Aorta (tissue), 5 donors: ENCODE measurements around the gene RNF103. TPM values are rescaled to one million over a fixed set of nuclear protein-coding genes. Genes with fewer than 3 reads are reported as not detected.

Experiments
- ATAC-seq: fragments of 200-7000 bp; cut with Tn5 transposase; one replicate; pipeline ENCODE4 v1.9.1; 2022; ENCODE audit warnings: moderate library complexity; ENCODE audit not compliant: low FRiP score
- DNase-seq, 2 donors: peaks; one replicate each; pipeline ENCODE4 v3.0.0-alpha.2; 2020
- H3K27ac ChIP-seq, 2 donors: one replicate each; pipeline ENCODE4 v1.5.1; 2013; ENCODE audit warnings: low read length in 2 of 2, mild to moderate bottlenecking in 2 of 2, moderate library complexity in 2 of 2, control low read depth in 1 of 2, inconsistent platforms in 1 of 2, low read depth in 1 of 2
- H3K27me3 ChIP-seq, 2 donors: one replicate each; pipeline ENCODE4 v1.6.1; 2013; ENCODE audit warnings: control low read depth in 1 of 2, low read length in 1 of 2, mild to moderate bottlenecking in 1 of 2, moderate library complexity in 1 of 2; ENCODE audit not compliant: insufficient read depth in 2 of 2, control insufficient read depth in 1 of 2
- H3K36me3 ChIP-seq, 2 donors: one replicate each; pipeline ENCODE4 v1.6.1; 2013; ENCODE audit warnings: control low read depth in 1 of 2, low read length in 1 of 2, mild to moderate bottlenecking in 1 of 2; ENCODE audit not compliant: insufficient read depth in 2 of 2, control insufficient read depth in 1 of 2
- H3K4me1 ChIP-seq, 2 donors: one replicate each; pipeline ENCODE4 v1.6.1; 2013; ENCODE audit warnings: low read length in 2 of 2, control low read depth in 1 of 2, mild to moderate bottlenecking in 1 of 2, moderate library complexity in 1 of 2; ENCODE audit not compliant: insufficient read depth in 2 of 2, control insufficient read depth in 1 of 2
- H3K4me3 ChIP-seq, 2 donors: one replicate each; pipeline ENCODE4 v1.5.1; 2013; ENCODE audit warnings: low read length in 2 of 2, control low read depth in 1 of 2, mild to moderate bottlenecking in 1 of 2
- H3K9me3 ChIP-seq: one replicate; pipeline ENCODE4 v1.6.1; 2013; ENCODE audit warnings: mild to moderate bottlenecking, low read length; ENCODE audit not compliant: control insufficient read depth
- WGBS, 2 donors: extraction: QIAGEN DNeasy Blood & Tissue Kit; methylation state at CpG; one replicate each; pipeline ENCODE4 v1.1.7; 2013; 5-methylcytosine and 5-hydroxymethylcytosine counted together
- intact Hi-C, 2 donors: fragments of 100-400 bp; cut with DNase I; formaldehyde crosslinking; loops; one replicate each; pipeline versions ENCODE4 v1.14.2 to v1.15.0; 2022
- polyA plus RNA-seq, 2 donors: library from polyadenylated mRNA; stranded (reverse); fragments of 200-250 nt; gene quantifications; one replicate each; pipeline ENCODE4 v1.2.3, GENCODE V29; 2013
- total RNA-seq, 2 donors: library from RNA; stranded (reverse); fragmentation: NEBNext Ultra II Directional; extraction: Animal tissue kit (Norgen Biotek cat#: 25700); gene quantifications; one replicate each; pipeline ENCODE4 v1.2.1, GENCODE V29; 2021
- donor health status: healthy with polysubstance abuse.
- donor health status: Bipolar disorder and iron deficiency.
- donor health status: DM: no; HTN: no; CAD: no.
- donor health status: DM: no; HTN: no; CAD: no.
- donor health status: DM: yes; HTN: yes; CAD: no.

The RNF103 gene
- total and polyA plus RNA-seq, 4 donors, result 11.4 to 31.0 (median 28.3) TPM

DNA sequence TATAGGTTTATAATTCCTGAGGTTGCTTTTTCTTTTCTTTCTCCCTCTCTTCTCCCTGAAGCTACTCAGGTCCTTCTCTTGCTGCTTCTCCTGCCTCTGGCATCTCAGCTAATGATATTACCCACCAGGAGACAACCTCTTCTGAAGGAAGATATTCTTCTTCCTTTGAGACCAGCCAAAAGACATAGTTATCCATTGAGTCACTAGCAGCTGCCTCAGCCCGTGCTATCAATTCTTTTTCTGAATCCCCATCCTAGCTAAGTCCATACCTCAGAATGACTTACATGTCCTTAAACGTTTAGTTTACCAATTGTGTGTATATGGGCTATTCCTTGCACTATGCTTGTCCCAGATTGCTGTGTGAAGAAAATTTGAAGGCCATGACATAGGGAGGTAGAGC, 25.0 kb upstream of the RNF103 start:
- no peak overlapping the region for H3K27ac ChIP-seq
- no peak for ATAC-seq
- H3K4me3 ChIP-seq, result no peak overlapping the region
- intact Hi-C loops, result no loop called here
- no peak for DNase-seq
- no peaks in the 10 kb centered on the region for H3K9me3 ChIP-seq
- no peaks in the 10 kb centered on the region for H3K4me1 ChIP-seq
- H3K36me3 ChIP-seq, result no peaks in the 10 kb centered on the region
- WGBS, 2 donors, result 69 to 75% methylated on average over 2 of the region's 2 CpGs
- H3K27me3 ChIP-seq, result peaks cover 0 to 1% of the 10 kb centered on the region in 2 donors

DNA sequence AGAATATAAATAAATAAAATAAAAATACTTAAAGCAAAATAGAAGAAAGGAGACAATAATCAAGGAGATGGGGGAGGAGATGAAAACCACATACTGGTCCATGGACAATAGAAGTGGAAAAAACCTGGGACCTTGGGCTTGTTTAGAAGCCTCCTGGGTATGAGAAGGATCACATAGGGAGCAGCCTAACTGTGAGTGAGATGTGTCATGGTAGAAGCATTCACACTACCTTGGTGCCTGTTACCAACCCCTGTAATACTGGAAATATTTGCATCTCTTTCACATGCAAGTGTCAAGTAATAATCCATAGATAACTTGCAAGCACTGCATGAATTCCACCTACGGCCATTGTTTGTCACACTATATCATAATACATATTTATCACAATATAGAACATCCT, 23.2 kb upstream of the RNF103 start:
- H3K4me1 ChIP-seq, result no peaks in the 10 kb centered on the region
- H3K27me3 ChIP-seq, result peaks cover 0 to 1% of the 10 kb centered on the region in 2 donors
- ATAC-seq, result no peak
- intact Hi-C loops, result no loop called here
- H3K36me3 ChIP-seq, result no peaks in the 10 kb centered on the region
- no peak overlapping the region for H3K27ac ChIP-seq
- WGBS, 2 donors, result 91 to 96% methylated on average over 1 of the region's 1 CpG
- no peak for DNase-seq
- no peaks in the 10 kb centered on the region for H3K9me3 ChIP-seq
- no peak overlapping the region for H3K4me3 ChIP-seq

DNA sequence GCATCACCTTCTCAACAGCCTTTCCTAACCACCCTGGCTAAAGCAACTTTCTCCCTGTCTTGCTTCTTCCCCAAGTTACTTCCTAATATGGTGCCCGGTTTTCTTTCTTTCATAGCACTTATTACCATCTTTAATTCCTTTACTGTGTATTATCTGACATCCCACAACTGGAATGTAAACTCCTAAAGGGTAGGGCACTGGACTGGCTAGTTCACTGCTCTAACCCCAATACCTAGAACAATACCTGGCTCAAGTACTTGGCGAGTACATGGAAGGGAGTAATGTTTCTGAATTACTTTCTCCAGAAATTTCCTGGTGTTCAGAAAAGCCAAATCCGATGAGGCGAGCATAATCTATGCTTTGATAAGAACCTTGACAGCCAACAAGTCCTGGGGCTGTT, 22.7 kb upstream of the RNF103 start:
- no peaks in the 10 kb centered on the region for H3K4me1 ChIP-seq
- H3K4me3 ChIP-seq, result no peak overlapping the region
- no peaks in the 10 kb centered on the region for H3K36me3 ChIP-seq
- ATAC-seq (no peak), DNase-seq (no peak)
- 88 to 91% methylated on average over 4 of the region's 4 CpGs for WGBS, 2 donors
- H3K9me3 ChIP-seq, result no peaks in the 10 kb centered on the region
- no peak overlapping the region for H3K27ac ChIP-seq
- intact Hi-C loops, result no loop called here
- peaks cover 0 to 1% of the 10 kb centered on the region in 2 donors for H3K27me3 ChIP-seq

DNA sequence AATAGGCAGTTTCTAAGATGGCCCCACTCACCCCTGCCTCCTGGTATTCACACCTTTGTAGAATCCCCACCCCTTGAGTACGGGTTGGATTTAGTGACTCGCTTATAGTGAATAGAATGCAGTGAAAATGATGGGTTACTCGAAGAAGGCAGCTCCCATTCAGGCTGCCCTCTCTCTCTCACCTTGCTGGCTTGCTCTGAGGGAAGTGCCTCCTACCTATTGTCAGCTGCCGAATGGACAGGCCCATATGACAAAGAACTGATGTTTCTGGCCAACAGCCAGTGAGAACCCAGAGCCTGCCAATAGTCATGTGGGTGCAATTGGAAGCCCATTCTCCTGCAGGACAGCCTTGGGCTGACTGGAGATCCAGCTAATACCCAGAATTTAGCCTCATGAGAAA, 22.1 kb upstream of the RNF103 start:
- no peaks in the 10 kb centered on the region for H3K36me3 ChIP-seq
- ATAC-seq (no peak), DNase-seq (no peak)
- intact Hi-C loops, result no loop called here
- H3K27ac ChIP-seq, result no peak overlapping the region
- H3K27me3 ChIP-seq, result peaks cover 0 to 1% of the 10 kb centered on the region in 2 donors
- no peaks in the 10 kb centered on the region for H3K9me3 ChIP-seq
- WGBS, 2 donors, result 74 to 80% methylated on average over 4 of the region's 4 CpGs
- H3K4me1 ChIP-seq, result no peaks in the 10 kb centered on the region
- H3K4me3 ChIP-seq, result no peak overlapping the region

DNA sequence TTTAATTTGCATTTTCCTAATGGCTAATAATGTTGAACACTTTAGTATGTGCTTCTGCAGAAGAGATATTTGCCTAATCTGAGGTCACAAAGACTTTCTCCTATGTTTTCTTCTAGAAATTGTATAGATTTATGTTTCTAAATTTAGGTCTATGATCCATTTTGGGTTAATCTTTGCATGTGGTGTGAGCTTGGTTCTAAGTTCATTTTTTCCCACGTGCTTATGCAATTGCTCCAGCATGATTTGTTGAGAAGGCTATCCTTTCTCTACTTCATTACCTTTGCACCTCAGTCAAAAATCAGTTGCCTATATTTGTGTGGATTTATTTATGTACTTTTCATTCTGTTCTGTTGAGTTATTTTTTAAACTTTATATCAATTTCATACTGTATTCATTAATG, 15.0 kb upstream of the RNF103 start:
- Histone ChIP-seq H3K4me3 (no peak overlapping the region), H3K36me3 (no peaks in the 10 kb centered on the region), H3K9me3 (no peaks in the 10 kb centered on the region), H3K27me3 (no peaks in the 10 kb centered on the region), H3K4me1 (no peaks in the 10 kb centered on the region), H3K27ac (no peak overlapping the region)
- DNase-seq, result no peak
- intact Hi-C loops, result no loop called here
- no peak for ATAC-seq
- WGBS, 2 donors, result 54 to 76% methylated on average over 1 of the region's 1 CpG

DNA sequence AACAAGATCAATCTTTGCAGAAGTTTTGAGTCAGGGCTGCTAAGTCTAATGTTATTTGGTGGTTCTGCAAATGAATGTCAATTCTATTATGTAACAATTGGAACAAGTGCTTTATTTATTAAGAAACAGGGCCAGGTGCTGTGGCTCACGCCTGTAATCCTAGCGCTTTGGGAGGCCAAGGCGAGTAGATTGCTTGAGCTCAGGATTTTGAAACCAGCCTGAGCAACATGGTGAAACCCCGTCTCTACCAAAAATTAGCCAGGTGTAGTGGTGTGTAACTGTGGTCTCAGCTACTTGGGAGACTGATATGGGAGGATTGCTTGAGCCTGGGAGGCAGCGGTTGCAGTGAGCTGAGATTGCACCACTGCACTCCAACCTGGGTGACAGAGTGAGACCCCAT, 13.2 kb upstream of the RNF103 start:
- no peak overlapping the region for H3K27ac ChIP-seq
- WGBS, 2 donors, result 73 to 77% methylated on average over 5 of the region's 5 CpGs
- ATAC-seq, result no peak

DNA sequence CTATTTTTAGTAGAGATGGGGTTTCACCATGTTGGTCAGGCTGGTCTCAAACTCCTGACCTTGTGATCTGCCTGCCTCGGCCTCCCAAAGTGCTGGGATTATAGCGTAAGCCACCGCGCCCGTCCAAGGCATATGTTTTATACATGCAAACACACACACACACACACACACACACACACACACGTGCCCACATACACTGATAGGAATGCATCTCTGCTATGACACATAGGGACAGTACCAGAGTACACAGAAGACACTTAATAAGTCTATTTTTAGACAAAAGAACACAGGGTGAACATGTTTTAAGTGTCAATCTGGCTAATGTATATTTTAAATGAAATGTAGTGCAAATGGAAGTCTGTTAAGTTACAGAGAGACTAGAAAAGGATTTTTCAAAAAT, 10.7 kb upstream of the RNF103 start:
- no peak overlapping the region for H3K4me3 ChIP-seq
- no peak for DNase-seq
- peaks cover 0 to 4% of the 10 kb centered on the region in 2 donors for H3K4me1 ChIP-seq
- ATAC-seq, result no peak
- 90 to 91% methylated on average over 6 of the region's 6 CpGs for WGBS, 2 donors
- H3K36me3 ChIP-seq, result no peaks in the 10 kb centered on the region
- intact Hi-C loops, result no loop called here
- H3K9me3 ChIP-seq, result no peaks in the 10 kb centered on the region
- H3K27ac ChIP-seq, result no peak overlapping the region
- H3K27me3 ChIP-seq, result no peaks in the 10 kb centered on the region

More for the DNA sequence above, 13.2 kb upstream of the RNF103 start:
- no peak overlapping the region for H3K4me3 ChIP-seq
- no peak for DNase-seq
- no peaks in the 10 kb centered on the region for H3K36me3 ChIP-seq
- peaks cover 0 to 4% of the 10 kb centered on the region in 2 donors for H3K4me1 ChIP-seq
- intact Hi-C loops, result no loop called here
- H3K9me3 ChIP-seq, result no peaks in the 10 kb centered on the region
- no peaks in the 10 kb centered on the region for H3K27me3 ChIP-seq

DNA sequence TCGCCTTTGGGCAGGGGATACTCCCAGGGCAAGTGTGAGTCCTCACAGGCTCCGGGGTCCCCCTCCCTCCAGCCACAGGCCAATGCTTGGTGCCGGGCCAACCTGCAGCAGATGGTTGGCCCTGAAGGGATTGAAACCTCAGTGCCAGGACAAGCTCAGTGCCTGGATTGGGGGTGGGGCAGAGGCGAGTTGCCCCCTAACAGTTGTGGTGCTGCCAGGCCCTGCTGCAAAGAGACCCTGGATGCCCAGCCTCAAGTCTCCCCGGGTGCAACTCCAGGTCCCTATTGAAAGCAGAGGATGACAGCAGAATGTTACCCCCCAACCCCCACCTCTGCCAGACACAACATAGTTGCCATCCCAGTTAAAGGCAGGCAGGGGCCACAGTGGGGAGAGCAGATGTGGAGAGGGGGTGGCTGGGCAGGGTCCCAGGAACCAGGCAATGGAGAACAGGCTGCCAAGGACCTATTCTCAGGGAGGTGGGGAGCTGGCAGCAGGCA, 9.5 kb upstream of the RNF103 start:
- Histone ChIP-seq H3K4me1 (peaks cover 0 to 4% of the 10 kb centered on the region in 2 donors), H3K9me3 (no peaks in the 10 kb centered on the region), H3K4me3 (no peak overlapping the region), H3K27ac (no peak overlapping the region), H3K27me3 (no peaks in the 10 kb centered on the region), H3K36me3 (no peaks in the 10 kb centered on the region)
- peak in 1 of 2 donors; percentile 62 for DNase-seq
- intact Hi-C loops, result no loop called here
- ATAC-seq, result no peak
- WGBS, 2 donors, result 27 to 29% methylated on average over 5 of the region's 5 CpGs

DNA sequence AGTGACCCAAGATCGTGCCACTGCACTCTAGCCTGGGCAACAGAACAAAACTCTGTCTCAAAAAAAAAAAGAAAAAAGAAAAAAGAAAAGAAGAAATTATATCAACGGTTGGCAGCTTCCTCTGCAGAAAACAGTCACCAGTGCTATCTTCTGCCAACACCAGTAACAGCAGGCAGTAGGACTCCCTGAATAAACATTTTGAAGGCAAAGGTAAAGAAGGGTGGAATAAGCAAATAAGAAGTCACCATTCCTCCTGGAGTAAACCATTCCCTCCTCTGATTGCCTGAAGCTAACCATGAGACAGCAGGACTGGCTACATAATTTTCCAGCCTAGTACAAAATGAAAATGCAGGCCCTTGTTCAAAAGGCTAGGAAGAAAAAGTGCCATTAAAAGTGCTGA, 9.0 kb upstream of the RNF103 start:
- Histone ChIP-seq H3K4me3 (no peak overlapping the region), H3K36me3 (no peaks in the 10 kb centered on the region), H3K27ac (no peak overlapping the region), H3K27me3 (no peaks in the 10 kb centered on the region), H3K9me3 (no peaks in the 10 kb centered on the region), H3K4me1 (peaks cover 0 to 4% of the 10 kb centered on the region in 2 donors)
- WGBS, 2 donors, result 5 to 65% methylated on average over 2 of the region's 2 CpGs
- DNase-seq, result no peak
- intact Hi-C loops, result no loop called here
- no peak for ATAC-seq
